Frontal cortex (tissue), 4 donors: ENCODE measurements around the gene IL11. TPM values are rescaled to one million over a fixed set of nuclear protein-coding genes. Genes with fewer than 3 reads are reported as not detected.
"Not testable (repeated sequence)": the region's sequence is repeated elsewhere in the genome, so short reads cannot be mapped to it uniquely, and the experiment has no call there.

ENCODE experiments used
- DNase-seq, 2 donors: peaks; one replicate each; pipeline ENCODE4 v3.0.0; 2012; ENCODE audit warnings: low spot score in 2 of 2
- FAIRE-seq: peaks from 2 replicates; lab custom pipeline; 2012; peaks lifted over from hg19 to GRCh38; lab: Jason Lieb, UNC
- total RNA-seq: library from RNA; depleted of rRNA; stranded (reverse); fragments of >200 nt; gene quantifications from one replicate; pipeline ENCODE4 v1.2.3, GENCODE V29; 2014
- donor health status: control.
- donor health status: control.
- donor health status: control.

IL11 gene
- 0.41 TPM for total RNA-seq

- DNase-seq (no peak), FAIRE-seq (no peak)
Observed at GRCh38 chr19:55370305-55370988, at the start of gene IL11. IL11 (minus strand) TSS chr19:55370463; CDS start chr19:55370310, 153 bp downstream.

- no peak for DNase-seq
Observed at GRCh38 chr19:55419624-55420236, 49.5 kb upstream of the IL11 start.

GRCh38 chr19:55419103-55419502, 48.8 kb upstream of the IL11 start:
- FAIRE-seq (no peak), DNase-seq (no peak)

More at GRCh38 chr19:55419624-55420236, 49.5 kb upstream of the IL11 start:
- FAIRE-seq = no peak

- DNase-seq (peak in 1 of 2 donors; percentile 70), FAIRE-seq (no peak)
Observed at GRCh38 chr19:55418185-55418584, 47.9 kb upstream of the IL11 start.

GRCh38 chr19:55410168-55410567, 39.9 kb upstream of the IL11 start:
- FAIRE-seq (no peak), DNase-seq (no peak)

- not testable (repeated sequence) for FAIRE-seq
Observed at GRCh38 chr19:55409179-55409578, 38.9 kb upstream of the IL11 start.

GRCh38 chr19:55408533-55408872, 38.2 kb upstream of the IL11 start:
- DNase-seq = no peak
- FAIRE-seq = no peak

More at GRCh38 chr19:55409179-55409578, 38.9 kb upstream of the IL11 start:
- DNase-seq = not testable (repeated sequence)

GRCh38 chr19:55407800-55408532, 37.7 kb upstream of the IL11 start:
- DNase-seq (peak; percentile 99), FAIRE-seq (peak; percentile 33)

- not testable (repeated sequence) for DNase-seq, FAIRE-seq
Observed at GRCh38 chr19:55407550-55407799, 37.2 kb upstream of the IL11 start, which contains the start of gene UBE2S. UBE2S (minus strand) TSS chr19:55407788; CDS start chr19:55407589, 199 bp downstream.

- no peak for DNase-seq
Observed at GRCh38 chr19:55406826-55407549, 36.7 kb upstream of the IL11 start.

GRCh38 chr19:55406091-55406825, 36.0 kb upstream of the IL11 start:
- DNase-seq (no peak), FAIRE-seq (no peak)

More at GRCh38 chr19:55406826-55407549, 36.7 kb upstream of the IL11 start:
- no peak for FAIRE-seq

- no peak for FAIRE-seq
- no peak for DNase-seq
Observed at GRCh38 chr19:55405638-55406037, 35.4 kb upstream of the IL11 start.

- no peak for FAIRE-seq
- DNase-seq = no peak
Observed at GRCh38 chr19:55402509-55402908, 32.2 kb upstream of the IL11 start.

- not testable (repeated sequence) for FAIRE-seq, DNase-seq
Observed at GRCh38 chr19:55401390-55401789, 31.1 kb upstream of the IL11 start.

GRCh38 chr19:55400281-55401087, 30.2 kb upstream of the IL11 start:
- no peak for FAIRE-seq

GRCh38 chr19:55398200-55398925, 28.1 kb upstream of the IL11 start:
- FAIRE-seq (no peak), DNase-seq (no peak)

More at GRCh38 chr19:55400281-55401087, 30.2 kb upstream of the IL11 start:
- DNase-seq = no peak

GRCh38 chr19:55392820-55393761, 22.8 kb upstream of the IL11 start:
- FAIRE-seq (no peak), DNase-seq (no peak)
